A673 (cell line): ENCODE data around the gene PSMD13.

Source experiments
- EZH2 ChIP-seq: fragments of 200-600 bp; sonication (generic); IDR thresholded peaks from 2 replicates; pipeline ENCODE4 v1.6.1; 2017; ENCODE audit warnings: borderline replicate concordance, low read depth, mild to moderate bottlenecking, mixed read lengths, antibody characterized with exemption, low read length; ENCODE audit not compliant: poor library complexity, severe bottlenecking
- TF ChIP-seq, protein P1 (sequence below): fragments of 300-800, 200-600 bp; sonication (generic); conservative IDR thresholded peaks from 2 replicates; pipeline ENCODE4 v1.5.1; 2017; ENCODE audit warnings: low read depth, mild to moderate bottlenecking, antibody characterized with exemption, low read length, moderate library complexity, mixed read lengths

DNA sequence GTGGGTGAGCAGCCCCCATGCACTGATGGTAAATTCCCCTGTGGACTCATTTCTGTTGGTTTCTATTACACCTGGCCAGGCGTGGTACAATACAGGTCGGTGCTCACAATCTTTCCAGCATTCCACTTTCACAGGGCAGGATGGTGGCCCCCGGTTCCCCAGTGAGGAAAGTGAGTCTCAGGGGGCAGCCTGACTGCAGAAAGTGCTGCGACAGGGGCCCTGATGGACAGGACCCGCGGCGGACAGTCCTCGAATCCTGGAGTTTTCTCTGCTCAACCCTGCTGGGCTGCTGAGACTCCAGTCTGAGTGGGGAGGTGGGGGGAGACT lies 49.1 kb downstream of the PSMD13 start:
- TF ChIP-seq, protein P1, sequence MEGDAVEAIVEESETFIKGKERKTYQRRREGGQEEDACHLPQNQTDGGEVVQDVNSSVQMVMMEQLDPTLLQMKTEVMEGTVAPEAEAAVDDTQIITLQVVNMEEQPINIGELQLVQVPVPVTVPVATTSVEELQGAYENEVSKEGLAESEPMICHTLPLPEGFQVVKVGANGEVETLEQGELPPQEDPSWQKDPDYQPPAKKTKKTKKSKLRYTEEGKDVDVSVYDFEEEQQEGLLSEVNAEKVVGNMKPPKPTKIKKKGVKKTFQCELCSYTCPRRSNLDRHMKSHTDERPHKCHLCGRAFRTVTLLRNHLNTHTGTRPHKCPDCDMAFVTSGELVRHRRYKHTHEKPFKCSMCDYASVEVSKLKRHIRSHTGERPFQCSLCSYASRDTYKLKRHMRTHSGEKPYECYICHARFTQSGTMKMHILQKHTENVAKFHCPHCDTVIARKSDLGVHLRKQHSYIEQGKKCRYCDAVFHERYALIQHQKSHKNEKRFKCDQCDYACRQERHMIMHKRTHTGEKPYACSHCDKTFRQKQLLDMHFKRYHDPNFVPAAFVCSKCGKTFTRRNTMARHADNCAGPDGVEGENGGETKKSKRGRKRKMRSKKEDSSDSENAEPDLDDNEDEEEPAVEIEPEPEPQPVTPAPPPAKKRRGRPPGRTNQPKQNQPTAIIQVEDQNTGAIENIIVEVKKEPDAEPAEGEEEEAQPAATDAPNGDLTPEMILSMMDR = no peak
- TF ChIP-seq EZH2 = no peak
